ENCODE measurements around the gene RNF213.
"Not testable (repeated sequence)": the region's sequence is repeated elsewhere in the genome, so short reads cannot be mapped to it uniquely, and the experiment has no call there.

RNF213 gene

GRCh38 chr17:80394629-80395216 is 134.1 kb downstream of the RNF213 start:
- no peak for DNase-seq (ENCODE audit: insufficient read length, low spot score)
- FAIRE-seq, result no peak
- no peak for TF ChIP-seq POLR2A (IDR thresholded peaks at IDR 0.05; ENCODE audit: low read depth, low read length)

GRCh38 chr17:80395402-80396151 is 134.9 kb downstream of the RNF213 start:
- no peak for TF ChIP-seq POLR2A (IDR thresholded peaks at IDR 0.05; ENCODE audit: low read depth, low read length)
- DNase-seq (ENCODE audit: insufficient read length, low spot score) (no peak), FAIRE-seq (no peak)

- no peak for TF ChIP-seq POLR2A (IDR thresholded peaks at IDR 0.05; ENCODE audit: low read depth, low read length)
- no peak for DNase-seq (ENCODE audit: insufficient read length, low spot score)
- no peak for FAIRE-seq
These were observed 135.7 kb downstream of the RNF213 start for GRCh38 chr17:80396157-80397033.

- FAIRE-seq, result no peak
- no peak for DNase-seq (ENCODE audit: insufficient read length, low spot score)
These were observed 136.4 kb downstream of the RNF213 start for GRCh38 chr17:80397034-80397387.

GRCh38 chr17:80397686-80398085 is 137.0 kb downstream of the RNF213 start:
- TF ChIP-seq POLR2A (IDR thresholded peaks at IDR 0.05; ENCODE audit: low read depth, low read length), result no peak
- DNase-seq (ENCODE audit: insufficient read length, low spot score) (no peak), FAIRE-seq (no peak)

More at GRCh38 chr17:80397034-80397387, 136.4 kb downstream of the RNF213 start:
- TF ChIP-seq POLR2A (IDR thresholded peaks at IDR 0.05; ENCODE audit: low read depth, low read length), result no peak

- not testable (repeated sequence) for FAIRE-seq
These were observed 140.4 kb downstream of the RNF213 start for GRCh38 chr17:80401086-80401485.

GRCh38 chr17:80402102-80402501 is 141.4 kb downstream of the RNF213 start:
- FAIRE-seq; DNase-seq (ENCODE audit: insufficient read length, low spot score): not testable (repeated sequence)

More at GRCh38 chr17:80401086-80401485, 140.4 kb downstream of the RNF213 start:
- DNase-seq (ENCODE audit: insufficient read length, low spot score), result not testable (repeated sequence)

GRCh38 chr17:80402959-80403358 is 142.3 kb downstream of the RNF213 start:
- no peak for TF ChIP-seq POLR2A (IDR thresholded peaks at IDR 0.05; ENCODE audit: low read depth, low read length)
- no peak for FAIRE-seq
- DNase-seq (ENCODE audit: insufficient read length, low spot score), result no peak

GRCh38 chr17:80406146-80406545 is 145.5 kb downstream of the RNF213 start:
- FAIRE-seq (no peak), DNase-seq (ENCODE audit: insufficient read length, low spot score) (no peak)

GRCh38 chr17:80407917-80408316 is 147.3 kb downstream of the RNF213 start:
- not testable (repeated sequence) for FAIRE-seq; DNase-seq (ENCODE audit: insufficient read length, low spot score)

More at GRCh38 chr17:80406146-80406545, 145.5 kb downstream of the RNF213 start:
- no peak for TF ChIP-seq POLR2A (IDR thresholded peaks at IDR 0.05; ENCODE audit: low read depth, low read length)

GRCh38 chr17:80408872-80409271 is 148.2 kb downstream of the RNF213 start:
- DNase-seq (ENCODE audit: insufficient read length, low spot score) (no peak), FAIRE-seq (no peak)
- TF ChIP-seq POLR2A (IDR thresholded peaks at IDR 0.05; ENCODE audit: low read depth, low read length), result no peak

GRCh38 chr17:80409626-80410025 is 149.0 kb downstream of the RNF213 start:
- FAIRE-seq, result no peak
- no peak for TF ChIP-seq POLR2A (IDR thresholded peaks at IDR 0.05; ENCODE audit: low read depth, low read length)
- no peak for DNase-seq (ENCODE audit: insufficient read length, low spot score)

- DNase-seq (ENCODE audit: insufficient read length, low spot score); FAIRE-seq: not testable (repeated sequence)
These were observed 149.9 kb downstream of the RNF213 start for GRCh38 chr17:80410441-80411087.
